WTC11 (cell line): ENCODE results near the gene ALG14. TPM values are rescaled to one million over a fixed set of nuclear protein-coding genes. Genes with fewer than 3 reads are reported as not detected.

Source experiments
- ATAC-seq: fragments of 200-7000 bp; cut with Tn5 transposase; 2 replicates; pipeline ENCODE4 v1.10.0; 2021; ENCODE audit warnings: mild to moderate bottlenecking, moderate library complexity
- CTCF ChIA-PET: fragments of 300-600 bp; sonication (Branson Sonifier 250); formaldehyde crosslinking; loops from one replicate; lab custom pipeline; 2021; ENCODE audit warnings: antibody characterized with exemption; lab: Charles Lee
- POLR2A ChIA-PET: fragments of 350-600 bp; sonication (Branson Sonifier 250); formaldehyde crosslinking; loops from one replicate; lab custom pipeline; 2021; ENCODE audit warnings: antibody characterized with exemption; lab: Charles Lee
- DNase-seq: peaks from one replicate; pipeline ENCODE4 v3.0.0; 2021; ENCODE audit warnings: low spot score
- H3K27ac Mint-ChIP-seq: 2 replicates; pipeline ENCODE4 v1.8.0; 2021; ENCODE audit warnings: mixed read lengths
- H3K27me3 Mint-ChIP-seq: 2 replicates; pipeline ENCODE4 v1.8.0; 2021; ENCODE audit warnings: low read depth, mild to moderate bottlenecking, moderate library complexity, mixed read lengths
- H3K36me3 Mint-ChIP-seq: 2 replicates; pipeline ENCODE4 v1.8.0; 2021; ENCODE audit warnings: mixed read lengths
- H3K4me1 Mint-ChIP-seq: 2 replicates; pipeline ENCODE4 v1.8.0; 2022; ENCODE audit warnings: mixed read lengths
- H3K4me3 Mint-ChIP-seq: 2 replicates; pipeline ENCODE4 v1.8.0; 2021; ENCODE audit warnings: mild to moderate bottlenecking, moderate library complexity, mixed read lengths
- H3K9me3 Mint-ChIP-seq: 2 replicates; pipeline ENCODE4 v1.8.0; 2021; ENCODE audit warnings: mixed read lengths
- AFF4 ChIP-seq: sonication (generic); formaldehyde crosslinking; IDR thresholded peaks from 2 replicates; pipeline ENCODE4 v1.8.1; 2023; ENCODE audit warnings: mild to moderate bottlenecking, missing genetic modification reagents, borderline replicate concordance
- CREB1 ChIP-seq: sonication (generic); formaldehyde crosslinking; IDR thresholded peaks from 2 replicates; pipeline ENCODE4 v1.8.0; 2023; ENCODE audit warnings: mild to moderate bottlenecking, missing genetic modification reagents
- ERG ChIP-seq: fragments of 250-450 bp; sonication (Bioruptor Pico); IDR thresholded peaks from 2 replicates; pipeline ENCODE4 v1.8.0; 2021; ENCODE audit warnings: mild to moderate bottlenecking
- ESRRA ChIP-seq: sonication (generic); formaldehyde crosslinking; IDR thresholded peaks from 2 replicates; pipeline ENCODE4 v1.8.1; 2022; ENCODE audit warnings: mild to moderate bottlenecking, missing genetic modification reagents, borderline replicate concordance
- HMGA2 ChIP-seq: fragments of 250-450 bp; sonication (Bioruptor Pico); IDR thresholded peaks from 2 replicates; pipeline ENCODE4 v1.4.0; 2021; ENCODE audit warnings: mild to moderate bottlenecking, moderate library complexity
- HMGXB4 ChIP-seq: sonication (generic); formaldehyde crosslinking; IDR thresholded peaks from 2 replicates; pipeline ENCODE4 v1.8.1; 2023; ENCODE audit warnings: mild to moderate bottlenecking, moderate library complexity, missing genetic modification reagents
- IRF1 ChIP-seq: sonication (generic); formaldehyde crosslinking; IDR thresholded peaks from 2 replicates; pipeline ENCODE4 v1.8.0; 2023; ENCODE audit warnings: missing genetic modification reagents
- JAZF1 ChIP-seq: fragments of 250-450 bp; sonication (Bioruptor Pico); IDR thresholded peaks from 2 replicates; pipeline ENCODE4 v1.9.0; 2021; ENCODE audit warnings: moderate library complexity, mild to moderate bottlenecking, inconsistent platforms
- JUN ChIP-seq: sonication (generic); formaldehyde crosslinking; IDR thresholded peaks from 2 replicates; pipeline ENCODE4 v1.8.0; 2023; ENCODE audit warnings: mild to moderate bottlenecking, missing genetic modification reagents
- MAX ChIP-seq: sonication (generic); formaldehyde crosslinking; IDR thresholded peaks from 2 replicates; pipeline ENCODE4 v1.8.0; 2022; ENCODE audit warnings: mild to moderate bottlenecking, missing genetic modification reagents
- NFE2L1 ChIP-seq: sonication (generic); formaldehyde crosslinking; IDR thresholded peaks from 2 replicates; pipeline ENCODE4 v1.8.1; 2023; ENCODE audit warnings: missing genetic modification reagents
- SOX15 ChIP-seq: fragments of 250-450 bp; sonication (Bioruptor Pico); IDR thresholded peaks from 2 replicates; pipeline ENCODE4 v1.9.0; 2021; ENCODE audit warnings: mild to moderate bottlenecking
- TCF7 ChIP-seq: sonication (generic); formaldehyde crosslinking; IDR thresholded peaks from 2 replicates; pipeline ENCODE4 v1.8.0; 2022; ENCODE audit warnings: mild to moderate bottlenecking, low read depth, missing genetic modification reagents, moderate library complexity
- TEAD1 ChIP-seq: sonication (generic); formaldehyde crosslinking; IDR thresholded peaks from 2 replicates; pipeline ENCODE4 v1.8.0; 2022; ENCODE audit warnings: mild to moderate bottlenecking, missing genetic modification reagents
- TP53 ChIP-seq: sonication (generic); formaldehyde crosslinking; IDR thresholded peaks from 2 replicates; pipeline ENCODE4 v1.8.1; 2023; ENCODE audit warnings: mild to moderate bottlenecking, missing genetic modification reagents
- ZBTB43 ChIP-seq: sonication (generic); formaldehyde crosslinking; IDR thresholded peaks from 2 replicates; pipeline ENCODE4 v1.8.1; 2023; ENCODE audit warnings: mild to moderate bottlenecking, missing genetic modification reagents
- ZNF219 ChIP-seq: sonication (generic); formaldehyde crosslinking; IDR thresholded peaks from 2 replicates; pipeline ENCODE4 v1.8.0; 2023; ENCODE audit warnings: missing genetic modification reagents, mild to moderate bottlenecking, borderline replicate concordance
- ZNF317 ChIP-seq: sonication (generic); formaldehyde crosslinking; IDR thresholded peaks from 2 replicates; pipeline ENCODE4 v1.8.1; 2023; ENCODE audit warnings: low read depth, mild to moderate bottlenecking, moderate library complexity, missing genetic modification reagents, borderline replicate concordance
- ZNF396 ChIP-seq: fragments of 250-450 bp; sonication (Bioruptor Pico); IDR thresholded peaks from 2 replicates; pipeline ENCODE4 v1.8.0; 2021; ENCODE audit warnings: mild to moderate bottlenecking, moderate library complexity, borderline replicate concordance
- ZNF416 ChIP-seq: fragments of 250-450 bp; sonication (Bioruptor Pico); IDR thresholded peaks from 2 replicates; pipeline ENCODE4 v1.9.0; 2021; ENCODE audit warnings: mild to moderate bottlenecking, inconsistent platforms
- ZNF532 ChIP-seq: fragments of 250-450 bp; sonication (Bioruptor Pico); IDR thresholded peaks from 2 replicates; pipeline ENCODE4 v1.9.0; 2021; ENCODE audit warnings: mild to moderate bottlenecking, borderline replicate concordance
- total RNA-seq: library from RNA; stranded (reverse); gene quantifications from 3 replicates; pipeline ENCODE4 v1.2.3, GENCODE V29; 2021

ALG14 gene
- total RNA-seq, 1 experiment from 2014 or later, result 2.3 TPM

GRCh38 chr1:95010158-95010557, 62.6 kb downstream of the ALG14 start:
- H3K27ac Mint-ChIP-seq, result no peak overlapping the region
- TF ChIP-seq TEAD1 (no peak), TP53 (CRISPR knock-in tag) (no peak), CREB1 (no peak), HMGXB4 (no peak), ZNF396 (CRISPR knock-in tag) (no peak), ZNF219 (CRISPR knock-in tag) (no peak), ZNF532 (CRISPR knock-in tag) (no peak), ZNF416 (no peak), ZNF317 (CRISPR knock-in tag) (no peak), ZBTB43 (CRISPR knock-in tag) (no peak), MAX (no peak)
- TF ChIP-seq, all 79 proteins: peak for 0
- Mint-ChIP-seq H3K36me3 (no peaks in the 10 kb centered on the region), H3K27me3 (no peaks in the 10 kb centered on the region), H3K4me3 (no peak overlapping the region), H3K4me1 (no peaks in the 10 kb centered on the region; the same call in 1 of the 2 replicates), H3K9me3 (peaks cover 3% of the 10 kb centered on the region; the same call in 1 of the 2 replicates)
- ChIA-PET POLR2A (no interaction called here), CTCF (interaction anchor here (1.0 kb wide), 1 partner anchor 33 kb away, joined by 3 read pairs; no protein-coding TSS in a partner anchor)
- ATAC-seq (no peak), DNase-seq (no peak)

GRCh38 chr1:95007687-95008086, 65.1 kb downstream of the ALG14 start:
- POLR2A ChIA-PET, result no interaction called here
- ATAC-seq, result no peak
- TF ChIP-seq ERG (CRISPR knock-in tag) (no peak), JUN (CRISPR knock-in tag) (no peak), ESRRA (CRISPR knock-in tag) (no peak), AFF4 (CRISPR knock-in tag) (no peak), HMGA2 (CRISPR knock-in tag) (no peak), IRF1 (CRISPR knock-in tag) (no peak), NFE2L1 (CRISPR knock-in tag) (no peak), JAZF1 (CRISPR knock-in tag) (no peak), TCF7 (CRISPR knock-in tag) (no peak), SOX15 (CRISPR knock-in tag) (no peak), HMGXB4 (no peak)

More at GRCh38 chr1:95007687-95008086, 65.1 kb downstream of the ALG14 start:
- Mint-ChIP-seq H3K9me3 (peaks cover 3% of the 10 kb centered on the region; the same call in 1 of the 2 replicates), H3K4me3 (no peak overlapping the region), H3K27me3 (no peaks in the 10 kb centered on the region), H3K36me3 (no peaks in the 10 kb centered on the region), H3K27ac (no peak overlapping the region), H3K4me1 (peaks cover 3% of the 10 kb centered on the region)
- CTCF ChIA-PET, result interaction anchor here (1.0 to 1.6 kb wide), 2 partner anchors 35 to 153 kb away, joined by 3 to 4 read pairs; no protein-coding TSS in a partner anchor
- DNase-seq, result no peak
